Esophagus muscularis mucosa (tissue), 4 donors: Measurements from ENCODE around the gene OR2H1.

Experiments used
- CTCF ChIP-seq, 3 experiments: fragments of 200-600 bp in 2 of 3; fragments of 450-650 bp in 1 of 3; sonication (generic) in 2 of 3; IDR thresholded peaks; one replicate each; pipeline ENCODE4 v1.5.1; 2017 to 2019; ENCODE audit warnings: antibody characterized with exemption in 3 of 3, mild to moderate bottlenecking in 2 of 3, moderate library complexity in 1 of 3
- EP300 ChIP-seq: sonication (generic); formaldehyde crosslinking; IDR thresholded peaks from one replicate; pipeline ENCODE4 v1.6.1; 2017; ENCODE audit warnings: antibody characterized with exemption
- POLR2A ChIP-seq: fragments of 450-650 bp; IDR thresholded peaks from one replicate; pipeline ENCODE4 v1.6.1; 2017; ENCODE audit warnings: antibody characterized with exemption, moderate library complexity, mild to moderate bottlenecking, low read depth
- POLR2AphosphoS5 ChIP-seq, 2 donors: sonication (generic); formaldehyde crosslinking; IDR thresholded peaks; one replicate each; pipeline ENCODE4 v1.6.1; 2017; ENCODE audit warnings: antibody characterized with exemption in 2 of 2

GRCh38 chr6:29502181-29502580, 45.2 kb downstream of the OR2H1 start:
- no peak for TF ChIP-seq POLR2A
- TF ChIP-seq CTCF (IDR thresholded peaks at IDR 0.05) = no peak
- TF ChIP-seq EP300 = no peak
- TF ChIP-seq POLR2AphosphoS5 (IDR thresholded peaks at IDR 0.05) = no peak
